ENCODE data around the gene FCHO1. TPM values are rescaled to one million over a fixed set of nuclear protein-coding genes. Genes with fewer than 3 reads are reported as not detected.

The FCHO1 gene
- total and polyA plus RNA-seq, 2 donors (not counting 3 experiments of a cell fraction or from before 2014, with no cell fraction given): 0.66 to 1.6 TPM

DNA sequence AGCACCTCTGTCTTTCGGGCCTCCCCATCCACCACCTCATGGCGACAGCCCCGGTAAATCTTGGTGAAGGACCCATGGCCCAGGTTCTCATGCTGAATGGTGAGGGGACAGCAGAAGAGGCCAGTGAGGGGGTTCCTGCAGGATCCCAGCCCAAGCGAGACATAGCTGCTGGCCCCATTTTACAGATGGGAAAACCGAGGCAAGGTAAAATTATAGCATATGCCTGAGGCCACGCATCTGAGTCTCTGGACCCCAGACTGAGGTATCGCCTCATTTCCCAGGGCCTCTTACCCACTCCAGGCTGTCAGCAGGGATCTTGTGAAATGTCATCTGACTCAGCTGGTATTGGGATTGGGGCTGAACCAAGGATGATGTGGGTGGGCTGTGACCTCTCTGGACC is 86.7 kb downstream of the FCHO1 start:
- CTCF ChIA-PET: interaction anchor here (0.8 kb wide), 1 partner anchor 11 kb away, joined by 4 read pairs; no protein-coding TSS in a partner anchor
- Histone ChIP-seq H4K20me1 (replicated peaks; ENCODE audit: control insufficient read depth, extremely low read depth, insufficient read depth, low read length) (no peaks in the 10 kb centered on the region), H3K27ac (ENCODE audit: insufficient read depth, low read depth, low read length) (no peak overlapping the region), H2AFZ (ENCODE audit: low read depth, low read length) (no peak overlapping the region), H3K79me2 (ENCODE audit: control insufficient read depth, insufficient read depth, low read length) (no peaks in the 10 kb centered on the region), H3K9me3 (replicated peaks; ENCODE audit: control insufficient read depth, insufficient read depth, low read length) (no peaks in the 10 kb centered on the region), H3K9me1 (replicated peaks; ENCODE audit: control insufficient read depth, extremely low read depth, insufficient read depth, low read length) (no peaks in the 10 kb centered on the region), H3K4me3 (replicated peaks in 1 of 3; ENCODE audit: insufficient read depth in 1 of 3, low read depth in 1 of 3, low read length in 3 of 3) (no peak overlapping the region), H3K4me1 (ENCODE audit: control insufficient read depth, extremely low read depth, insufficient read depth, low read length) (peaks cover 9% of the 10 kb centered on the region), H3K36me3 (ENCODE audit: control insufficient read depth in 2 of 2, extremely low read depth in 1 of 2, insufficient read depth in 2 of 2, low read length in 2 of 2) (no peaks in the 10 kb centered on the region), H3K4me2 (ENCODE audit: insufficient read depth, low read length) (no peak overlapping the region), H3K27me3 (ENCODE audit: control insufficient read depth in 2 of 2, insufficient read depth in 2 of 2, low read length in 2 of 2) (no peaks in the 10 kb centered on the region), H3K9ac (replicated peaks; ENCODE audit: extremely low read depth, insufficient read depth, low read length) (no peak overlapping the region)
- POLR2A ChIA-PET: no interaction called here
- FAIRE-seq (no peak), DNase-seq (ENCODE audit: low read depth, low spot score) (no peak)
- BruUV-seq (replicated peaks): no TSS peak
- intact Hi-C loops (cut with micrococcal nuclease): no loop called here
- dilution Hi-C loops (cut with MboI; ENCODE audit: extremely low pct_ligation_motif_present, low sequenced_read_pairs): no loop called here
- TF ChIP-seq POLR2AphosphoS5 (IDR thresholded peaks at IDR 0.05; ENCODE audit: insufficient read depth, low read depth, low read length) (no peak), GATA2 (IDR thresholded peaks at IDR 0.05; ENCODE audit: insufficient read depth, insufficient read length, low read depth, low read length) (no peak), JUN (IDR thresholded peaks at IDR 0.05; ENCODE audit: borderline replicate concordance, insufficient read depth, insufficient read length, low read depth) (no peak), EZH2 (IDR thresholded peaks at IDR 0.05; ENCODE audit: borderline replicate concordance, low read depth, low read length, severe bottlenecking) (no peak), POLR2A (IDR thresholded peaks at IDR 0.05; ENCODE audit: low read depth, low read length) (no peak), MYC (IDR thresholded peaks at IDR 0.05; ENCODE audit: low read depth, low read length) (no peak), FOS (IDR thresholded peaks at IDR 0.05; ENCODE audit: borderline replicate concordance, insufficient read depth, low read length) (no peak)
- TF ChIP-seq, protein P1, sequence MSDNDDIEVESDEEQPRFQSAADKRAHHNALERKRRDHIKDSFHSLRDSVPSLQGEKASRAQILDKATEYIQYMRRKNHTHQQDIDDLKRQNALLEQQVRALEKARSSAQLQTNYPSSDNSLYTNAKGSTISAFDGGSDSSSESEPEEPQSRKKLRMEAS (IDR thresholded peaks at IDR 0.05; ENCODE audit: insufficient read depth, insufficient read length): no peak
- TF ChIP-seq, protein P2, sequence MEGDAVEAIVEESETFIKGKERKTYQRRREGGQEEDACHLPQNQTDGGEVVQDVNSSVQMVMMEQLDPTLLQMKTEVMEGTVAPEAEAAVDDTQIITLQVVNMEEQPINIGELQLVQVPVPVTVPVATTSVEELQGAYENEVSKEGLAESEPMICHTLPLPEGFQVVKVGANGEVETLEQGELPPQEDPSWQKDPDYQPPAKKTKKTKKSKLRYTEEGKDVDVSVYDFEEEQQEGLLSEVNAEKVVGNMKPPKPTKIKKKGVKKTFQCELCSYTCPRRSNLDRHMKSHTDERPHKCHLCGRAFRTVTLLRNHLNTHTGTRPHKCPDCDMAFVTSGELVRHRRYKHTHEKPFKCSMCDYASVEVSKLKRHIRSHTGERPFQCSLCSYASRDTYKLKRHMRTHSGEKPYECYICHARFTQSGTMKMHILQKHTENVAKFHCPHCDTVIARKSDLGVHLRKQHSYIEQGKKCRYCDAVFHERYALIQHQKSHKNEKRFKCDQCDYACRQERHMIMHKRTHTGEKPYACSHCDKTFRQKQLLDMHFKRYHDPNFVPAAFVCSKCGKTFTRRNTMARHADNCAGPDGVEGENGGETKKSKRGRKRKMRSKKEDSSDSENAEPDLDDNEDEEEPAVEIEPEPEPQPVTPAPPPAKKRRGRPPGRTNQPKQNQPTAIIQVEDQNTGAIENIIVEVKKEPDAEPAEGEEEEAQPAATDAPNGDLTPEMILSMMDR (IDR thresholded peaks at IDR 0.05; ENCODE audit: extremely low read depth in 1 of 2, insufficient read depth in 1 of 2, low read depth in 1 of 2, low read length in 2 of 2): no peak

Other genes with a start within 250 kb of the FCHO1 start
- gene PGLS, start 239.8 kb upstream of the FCHO1 start, total RNA-seq: 99.2 and 110 TPM in 2 replicates
- gene PGLS, start 239.8 kb upstream of the FCHO1 start, polyA plus RNA-seq: 139 and 204 TPM in 2 replicates
- gene COLGALT1, start 195.8 kb upstream of the FCHO1 start, total RNA-seq: 240 and 263 TPM in 2 replicates
- 355 and 406 TPM in 2 replicates for gene COLGALT1, start 195.8 kb upstream of the FCHO1 start, polyA plus RNA-seq
- 0.09 and 0.30 TPM in 2 replicates for gene UNC13A, start 63.1 kb upstream of the FCHO1 start, total RNA-seq
- 0.04 and 0.06 TPM in 2 replicates for gene UNC13A, start 63.1 kb upstream of the FCHO1 start, polyA plus RNA-seq
- gene MAP1S, start 32.0 kb upstream of the FCHO1 start, total RNA-seq: 143 and 166 TPM in 2 replicates
- gene MAP1S, start 32.0 kb upstream of the FCHO1 start, polyA plus RNA-seq: 94.8 and 157 TPM in 2 replicates
- gene B3GNT3, start 43.7 kb downstream of the FCHO1 start, total RNA-seq: not detected in 2 replicates
- gene B3GNT3, start 43.7 kb downstream of the FCHO1 start, polyA plus RNA-seq: 0.10 TPM in 1 of 2 replicates, not detected in the other
- not detected in 2 replicates for gene INSL3, start 70.0 kb downstream of the FCHO1 start, total RNA-seq
- not detected in 2 replicates for gene INSL3, start 70.0 kb downstream of the FCHO1 start, polyA plus RNA-seq
- gene JAK3, start 96.5 kb downstream of the FCHO1 start, total RNA-seq: 3.1 and 3.4 TPM in 2 replicates
- 3.8 and 5.1 TPM in 2 replicates for gene JAK3, start 96.5 kb downstream of the FCHO1 start, polyA plus RNA-seq
- gene RPL18A, start 108.4 kb downstream of the FCHO1 start, total RNA-seq: 1,947 and 1,970 TPM in 2 replicates
- 2,869 and 3,230 TPM in 2 replicates for gene RPL18A, start 108.4 kb downstream of the FCHO1 start, polyA plus RNA-seq
- not detected in 2 replicates for gene SLC5A5, start 120.5 kb downstream of the FCHO1 start, total RNA-seq
- gene SLC5A5, start 120.5 kb downstream of the FCHO1 start, polyA plus RNA-seq: not detected in 2 replicates
- gene CCDC124, start 181.5 kb downstream of the FCHO1 start, total RNA-seq: 115 and 123 TPM in 2 replicates
- gene CCDC124, start 181.5 kb downstream of the FCHO1 start, polyA plus RNA-seq: 101 and 128 TPM in 2 replicates
- 0.32 and 0.80 TPM in 2 replicates for gene KCNN1, start 215.6 kb downstream of the FCHO1 start, total RNA-seq
- 0.18 TPM in 2 replicates for gene KCNN1, start 215.6 kb downstream of the FCHO1 start, polyA plus RNA-seq